ENCODE results near the gene XPNPEP2.
A peak's percentile ranks its signal among the peaks of the same experiment; 100 is the strongest.
"Not testable (repeated sequence)": the region's sequence is repeated elsewhere in the genome, so short reads cannot be mapped to it uniquely, and the experiment has no call there.

The XPNPEP2 gene

GRCh38 chrX:129719931-129720530 lies 18.7 kb upstream of the XPNPEP2 start:
- no peak for DNase-seq

GRCh38 chrX:129720741-129721140 lies 18.0 kb upstream of the XPNPEP2 start:
- DNase-seq = no peak

GRCh38 chrX:129721414-129721813 lies 17.4 kb upstream of the XPNPEP2 start:
- DNase-seq = no peak

DNA sequence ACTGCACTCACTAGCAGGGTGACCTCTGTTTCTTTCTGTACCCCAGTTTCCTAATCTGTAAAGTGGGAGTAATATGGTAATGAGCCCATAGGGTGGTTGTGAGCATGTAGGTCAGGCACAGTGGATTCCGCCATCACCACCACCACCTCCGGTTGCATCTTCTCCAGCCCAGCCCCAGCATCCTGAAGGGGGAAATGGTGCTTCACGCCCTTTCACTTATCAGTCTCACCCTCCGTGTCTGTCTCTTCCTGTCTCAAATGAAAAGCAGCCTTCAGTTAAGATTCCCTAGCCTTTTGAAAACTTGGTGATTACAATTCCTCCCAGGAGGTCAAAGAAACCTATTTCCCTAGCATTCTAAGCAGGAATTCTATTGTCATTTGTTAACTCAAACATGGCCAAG lies 16.9 kb upstream of the XPNPEP2 start:
- no peak for DNase-seq

DNA sequence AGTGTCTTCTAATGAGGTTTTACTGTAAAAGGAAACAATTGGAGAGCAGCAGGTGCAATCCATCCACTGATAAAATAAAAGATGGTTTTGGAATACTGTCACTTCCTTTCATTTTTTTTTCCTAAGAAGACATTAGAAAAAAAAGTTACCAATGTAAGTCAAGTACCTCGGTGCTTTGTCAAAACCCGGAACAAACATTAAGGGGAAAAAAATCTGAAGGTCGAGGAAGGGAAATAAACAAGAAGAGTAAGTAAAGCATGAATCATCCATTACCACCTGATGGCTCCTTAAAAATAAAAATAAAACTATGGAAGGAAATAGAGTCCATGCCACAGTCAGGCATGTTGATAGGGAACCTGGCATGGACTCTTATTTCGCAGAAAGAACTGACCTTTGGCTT lies 15.3 kb upstream of the XPNPEP2 start:
- peak; percentile 7 for DNase-seq

- DNase-seq = no peak
Measured at GRCh38 chrX:129724754-129725153, 14.0 kb upstream of the XPNPEP2 start.

DNA sequence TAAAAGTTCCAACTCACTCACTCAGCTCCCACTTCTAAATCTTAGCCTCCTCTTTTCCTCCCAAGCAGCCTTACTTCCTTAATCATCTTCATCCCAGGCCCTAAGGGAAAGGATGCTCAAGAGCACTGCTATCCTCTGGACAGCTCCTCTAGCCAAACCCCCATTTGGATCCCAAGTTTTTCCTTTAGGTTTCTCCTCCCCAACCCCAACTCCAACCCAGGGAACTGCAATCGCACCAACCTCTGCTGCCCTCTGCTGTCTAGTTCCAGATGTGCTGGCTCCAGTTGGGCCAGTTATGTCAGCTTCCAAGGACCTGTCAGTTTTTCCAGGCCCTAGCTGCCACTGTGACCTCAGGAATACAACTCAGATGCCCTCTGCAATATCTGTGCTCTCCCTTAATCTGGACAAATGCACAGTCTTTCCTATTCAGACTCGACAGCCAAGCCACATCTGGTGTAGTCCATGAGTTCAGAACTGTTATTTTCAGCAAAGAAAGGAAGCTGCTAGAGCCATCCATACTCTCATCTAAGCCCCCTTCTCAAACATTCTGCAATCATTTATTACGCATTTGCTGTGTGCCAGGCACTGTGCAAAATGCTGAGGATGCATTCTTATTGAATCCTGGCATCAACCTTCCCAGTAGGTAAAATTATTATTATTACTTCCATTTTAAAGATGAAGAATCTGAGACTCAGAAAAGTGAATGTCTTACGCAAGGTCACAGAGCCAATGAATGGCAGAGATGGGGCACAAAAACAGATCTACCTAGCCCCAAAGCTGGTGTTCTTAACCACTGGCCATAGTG lies 12.3 kb upstream of the XPNPEP2 start:
- peak; percentile 52 for DNase-seq

DNA sequence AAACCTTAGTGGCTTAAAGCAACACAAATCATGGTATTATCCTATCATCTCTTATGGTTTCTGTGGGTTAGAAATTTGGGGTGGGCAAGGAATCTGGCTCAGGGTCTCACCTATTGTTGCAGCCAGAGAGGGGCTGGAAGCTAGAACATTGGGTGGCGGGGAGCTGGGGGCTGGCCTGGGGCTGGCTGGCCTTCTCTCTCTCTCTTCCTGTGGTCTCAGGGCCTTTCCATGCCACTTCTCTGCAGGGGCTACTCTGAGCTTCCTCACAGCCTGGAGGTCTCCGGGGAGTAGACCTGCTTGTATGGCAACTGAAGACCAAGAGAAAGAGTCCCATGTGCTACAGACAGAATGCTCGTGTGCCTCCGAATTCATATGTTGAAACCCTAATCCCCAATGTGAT lies 10.7 kb upstream of the XPNPEP2 start:
- no peak for DNase-seq

DNA sequence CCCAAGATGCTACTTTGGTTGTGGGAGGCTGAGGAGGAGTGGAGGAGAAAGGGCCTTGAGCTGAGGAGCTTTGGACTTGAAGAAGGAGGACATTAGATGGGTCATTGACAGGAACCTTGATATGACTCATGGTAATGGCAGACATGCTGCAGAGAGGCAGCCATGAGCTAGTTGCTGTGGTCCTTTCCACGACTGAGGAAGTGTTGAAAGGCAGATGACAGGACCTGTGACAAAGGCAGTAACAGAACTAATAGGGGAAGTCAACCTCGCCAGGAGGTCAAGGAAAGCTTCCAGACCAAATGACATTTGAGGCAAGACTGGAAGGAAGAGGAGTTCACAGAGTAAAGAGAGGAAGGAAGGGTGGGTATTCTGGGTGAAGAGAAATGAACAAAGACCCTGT lies 7.6 kb upstream of the XPNPEP2 start:
- no peak for DNase-seq

DNA sequence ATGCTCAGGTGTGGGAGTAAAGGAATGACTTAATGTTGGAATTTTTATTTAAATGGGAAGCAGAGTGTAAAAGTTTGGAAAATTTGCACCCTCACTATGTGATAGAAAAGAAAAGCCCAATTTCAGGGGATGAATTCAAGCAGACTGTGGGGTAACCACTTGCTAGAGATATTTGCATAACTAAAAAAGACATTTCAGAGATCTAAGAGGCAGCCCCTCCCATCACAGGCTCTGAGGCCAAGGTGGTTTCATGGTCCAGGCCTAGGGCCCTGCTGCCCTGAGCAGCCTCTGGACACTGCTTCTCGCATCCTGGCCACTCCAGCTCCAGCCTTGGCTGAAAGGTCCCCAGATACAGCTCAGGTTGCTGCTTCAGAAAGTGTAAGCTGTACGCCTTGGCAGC lies 5.9 kb upstream of the XPNPEP2 start:
- no peak for DNase-seq

DNA sequence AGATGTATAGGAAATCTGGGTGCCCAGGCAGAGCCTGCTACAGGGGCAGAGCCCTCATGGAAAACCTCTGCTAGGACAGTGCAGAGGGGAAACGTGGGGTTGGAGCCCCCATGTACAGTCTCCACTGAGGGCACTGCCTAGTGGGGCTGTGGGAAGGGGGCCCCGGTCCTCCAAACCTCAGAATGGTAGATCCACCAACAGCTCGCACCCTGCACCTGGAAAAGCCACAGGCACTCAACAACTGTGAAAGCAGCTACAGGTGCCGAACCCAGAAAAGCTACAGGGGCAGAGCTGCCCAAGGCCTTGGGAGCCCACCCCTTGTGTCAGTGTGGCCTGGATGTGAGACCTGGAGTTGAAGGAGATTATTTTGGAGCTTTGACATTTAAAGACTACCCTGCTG lies 5.4 kb upstream of the XPNPEP2 start:
- no peak for DNase-seq

- no peak for DNase-seq
Measured at GRCh38 chrX:129736491-129736890, 2.3 kb upstream of the XPNPEP2 start.

DNA sequence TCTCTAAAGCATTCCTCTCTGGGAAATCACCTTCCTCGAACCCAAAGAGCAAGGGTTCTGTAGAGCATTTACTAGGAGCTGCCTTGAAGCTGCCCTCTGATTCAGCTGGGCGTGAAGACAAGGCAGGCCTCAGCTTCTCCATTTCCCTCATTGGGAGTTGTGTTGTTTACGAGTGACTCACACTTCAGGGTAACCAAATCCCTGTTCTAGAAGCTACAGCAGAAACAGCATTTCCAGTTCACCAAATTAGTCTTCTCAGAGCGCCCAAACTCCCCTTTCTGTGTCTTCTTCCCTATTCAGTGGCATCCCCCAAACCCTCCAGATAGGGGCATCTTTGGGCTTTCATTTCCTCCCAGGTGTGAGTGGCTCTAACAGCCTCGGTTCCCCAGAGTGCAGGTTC lies 863 bp upstream of the XPNPEP2 start:
- no peak for DNase-seq

GRCh38 chrX:129739578-129739977 lies 799 bp downstream of the XPNPEP2 start:
- DNase-seq = no peak

GRCh38 chrX:129741880-129742758 lies 3.3 kb downstream of the XPNPEP2 start:
- DNase-seq = peak; percentile 53

DNA sequence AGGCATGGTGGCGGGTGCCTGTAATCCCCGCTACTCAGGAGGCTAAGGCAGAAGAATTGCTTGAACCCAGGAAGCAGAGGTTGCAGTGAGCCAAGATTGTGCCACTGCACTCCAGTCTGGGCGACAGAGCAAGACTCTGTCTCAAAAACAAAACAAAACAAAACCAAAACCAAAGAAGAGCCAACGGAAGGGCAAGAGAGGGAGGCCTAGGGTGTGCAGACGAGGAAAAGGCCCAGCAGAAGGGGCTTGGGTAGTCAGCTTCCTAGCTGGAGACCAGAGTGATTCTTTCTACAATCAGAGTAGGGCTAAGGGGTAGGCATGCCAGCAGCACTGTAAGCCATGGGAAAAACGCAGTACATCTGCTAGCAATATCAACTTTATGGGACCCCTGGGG lies 4.0 kb downstream of the XPNPEP2 start:
- not testable (repeated sequence) for DNase-seq

GRCh38 chrX:129743821-129744220 lies 5.0 kb downstream of the XPNPEP2 start:
- DNase-seq = no peak

GRCh38 chrX:129744861-129745321 lies 6.1 kb downstream of the XPNPEP2 start:
- no peak for DNase-seq

- DNase-seq = no peak
Measured at GRCh38 chrX:129746557-129747470, 8.0 kb downstream of the XPNPEP2 start.

- no peak for DNase-seq
Measured at GRCh38 chrX:129747533-129747932, 8.8 kb downstream of the XPNPEP2 start.

DNA sequence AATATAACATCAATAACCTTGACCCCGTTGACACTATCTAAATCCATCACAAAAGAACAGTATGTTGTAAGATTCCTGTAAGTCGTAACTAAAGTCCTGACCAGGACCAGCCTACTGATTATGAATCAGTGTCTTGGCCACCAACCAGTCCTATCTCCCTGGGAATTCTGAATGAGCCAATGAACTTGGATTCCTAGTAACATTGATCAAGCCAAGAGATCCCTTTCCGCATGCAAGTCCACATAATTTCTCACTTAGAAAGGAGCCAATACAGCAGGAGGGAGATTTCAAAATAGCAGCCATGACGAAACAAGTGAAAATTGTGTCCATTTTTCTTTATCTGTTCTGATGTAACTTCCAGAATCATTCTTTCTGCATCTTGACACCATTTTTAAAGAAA lies 9.5 kb downstream of the XPNPEP2 start:
- no peak for DNase-seq

DNA sequence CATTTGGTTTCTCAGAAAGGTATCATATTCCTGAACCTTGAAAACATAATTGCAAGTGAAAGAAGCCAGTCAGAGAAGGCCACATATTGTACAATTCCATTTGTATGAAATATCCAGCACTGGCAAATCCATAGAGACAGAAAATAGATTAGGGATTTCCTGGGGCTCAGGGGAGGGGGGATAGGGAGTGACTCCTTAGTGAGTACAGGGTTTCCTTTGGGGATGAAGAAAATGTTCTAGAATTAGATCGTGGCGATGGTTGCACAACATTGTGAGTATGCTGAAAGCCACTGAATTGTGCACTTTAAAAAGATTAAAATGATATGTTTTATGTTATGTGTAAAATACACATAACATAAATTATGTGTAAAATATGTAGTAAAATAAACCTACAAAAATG lies 10.3 kb downstream of the XPNPEP2 start:
- no peak for DNase-seq

DNA sequence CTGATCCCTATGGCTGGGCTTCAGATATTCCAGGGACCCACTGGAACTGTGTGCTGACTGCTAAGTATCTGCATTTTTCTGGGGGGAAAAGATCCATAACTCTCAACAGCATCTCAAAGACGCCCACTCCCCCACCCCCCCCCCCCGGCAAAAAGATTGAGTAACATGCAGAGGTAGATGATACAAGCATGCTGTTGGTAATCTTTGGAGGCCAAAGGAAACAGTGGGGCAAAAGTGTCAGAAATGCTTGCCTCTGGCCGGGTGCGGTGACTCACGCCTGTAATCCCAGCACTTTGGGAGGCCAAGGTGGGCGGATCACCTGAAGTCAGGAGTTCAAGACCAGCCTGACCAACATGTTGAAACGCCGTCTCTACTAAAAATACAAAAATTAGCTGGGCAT lies 12.2 kb downstream of the XPNPEP2 start:
- DNase-seq = no peak
